Thyroid gland (tissue), 4 donors: Measurements from ENCODE around the gene MINK1. TPM values are rescaled to one million over a fixed set of nuclear protein-coding genes. Genes with fewer than 3 reads are reported as not detected.

Experiments used
- DNase-seq, 2 donors: peaks; one replicate each; pipeline ENCODE4 v3.0.0-alpha.2; 2019
- H3K27ac ChIP-seq, 3 donors: fragments of 200-600 bp; sonication (generic); 1 replicate in 2 of 3; 2 replicates in 1 of 3; pipeline ENCODE4 v1.5.1; 2016 to 2019; ENCODE audit warnings: mild to moderate bottlenecking in 1 of 3, moderate library complexity in 1 of 3
- H3K27me3 ChIP-seq: fragments of 200-600 bp; sonication (generic); one replicate; pipeline ENCODE4 v1.5.1; 2019
- H3K36me3 ChIP-seq, 2 donors: fragments of 200-600 bp; sonication (generic); one replicate each; pipeline ENCODE4 v1.5.1; 2016 to 2019
- H3K4me1 ChIP-seq, 2 donors: fragments of 200-600 bp; sonication (generic); one replicate each; pipeline ENCODE4 v1.5.1; 2017 to 2019
- H3K4me3 ChIP-seq, 3 donors: fragments of 200-600 bp; sonication (generic); replicated peaks in 1 of 3; 1 replicate in 2 of 3; 2 replicates in 1 of 3; pipeline ENCODE4 v1.5.1; 2016; ENCODE audit warnings: mild to moderate bottlenecking in 1 of 3
- H3K9me3 ChIP-seq: fragments of 200-600 bp; sonication (generic); one replicate; pipeline ENCODE4 v1.5.1; 2017
- POLR2A ChIP-seq, 2 donors: fragments of 450-650 bp; IDR thresholded peaks; one replicate each; pipeline ENCODE4 v1.6.1; 2017; ENCODE audit warnings: antibody characterized with exemption in 2 of 2, mild to moderate bottlenecking in 2 of 2, moderate library complexity in 1 of 2
- WGBS, 2 donors: methylation state at CpG; one replicate each; pipeline ENCODE4 v1.1.5; 2017; 5-methylcytosine and 5-hydroxymethylcytosine counted together
- intact Hi-C: fragments of 100-400 bp; cut with DNase I; formaldehyde crosslinking; loops from one replicate; pipeline ENCODE4 v1.15.1; 2023
- total RNA-seq, 4 donors: library from RNA; depleted of rRNA; stranded (reverse); fragments of >200 nt; gene quantifications; one replicate each; pipeline ENCODE4 v1.2.3, GENCODE V29; 2016
- TF ChIP-seq, protein P1 (sequence below), 6 experiments: fragments of 200-600 bp in 3 of 6; fragments of 450-650 bp in 3 of 6; sonication (generic) in 3 of 6; IDR thresholded peaks; one replicate each; pipeline ENCODE4 v1.5.1; 2016 to 2019; ENCODE audit warnings: antibody characterized with exemption in 6 of 6, mild to moderate bottlenecking in 2 of 6, inconsistent platforms in 1 of 6, moderate library complexity in 1 of 6

Gene MINK1
- total RNA-seq, 4 donors from 2014 or later: 25.1 to 51.6 (median 31.2) TPM

DNA sequence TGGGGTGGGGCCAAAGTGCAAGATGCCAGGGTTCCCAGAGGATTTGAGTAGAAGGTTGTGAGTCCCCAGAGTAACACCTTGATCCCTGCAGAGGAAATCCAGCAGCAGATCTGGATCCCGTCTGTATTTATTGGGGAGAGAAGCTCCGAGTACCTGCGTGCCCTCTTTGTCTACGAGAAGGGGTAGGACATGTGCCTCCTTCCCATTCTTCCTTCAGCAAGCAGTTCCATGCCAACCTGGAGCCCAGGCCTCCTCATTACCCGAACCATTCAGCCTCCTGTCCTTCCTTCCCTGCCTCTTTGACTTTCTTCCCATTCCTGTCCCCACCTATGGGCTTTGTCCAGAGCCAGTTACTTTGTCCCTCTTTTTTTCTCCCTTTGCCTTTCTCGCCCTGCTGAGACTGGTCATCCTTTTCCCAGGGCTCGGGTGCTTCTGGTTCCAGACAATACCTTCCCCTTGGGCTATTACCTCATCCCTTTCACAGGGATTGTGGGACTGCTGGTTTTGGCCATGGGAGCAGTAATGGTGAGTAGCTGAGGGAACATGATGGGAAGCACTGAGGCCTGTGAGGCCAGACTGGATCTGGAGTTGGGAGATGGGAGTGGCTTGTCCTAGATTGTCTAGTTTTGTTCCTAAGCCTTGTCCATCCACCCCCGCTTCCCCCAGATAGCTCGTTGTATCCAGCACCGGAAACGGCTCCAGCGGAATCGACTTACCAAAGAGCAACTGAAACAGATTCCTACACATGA lies 109.8 kb downstream of the MINK1 start:
- peaks cover 9 to 10% of the 10 kb centered on the region in 2 donors for H3K36me3 ChIP-seq
- intact Hi-C loops: no loop called here

GRCh38 chr17:4944163-4944553 lies 111.0 kb downstream of the MINK1 start:
- no peak overlapping the region for H3K27ac ChIP-seq
- DNase-seq: no peak
- intact Hi-C loops: no loop called here
- WGBS, 2 donors: 58 to 67% methylated on average over 3 of the region's 3 CpGs
- no peak overlapping the region for H3K4me3 ChIP-seq
- H3K4me1 ChIP-seq: peaks cover 16 to 34% of the 10 kb centered on the region in 2 donors
- no peaks in the 10 kb centered on the region for H3K9me3 ChIP-seq
- no peaks in the 10 kb centered on the region for H3K27me3 ChIP-seq
- peaks cover 7% of the 10 kb centered on the region in 2 donors for H3K36me3 ChIP-seq
- TF ChIP-seq POLR2A (IDR thresholded peaks at IDR 0.05): no peak
- TF ChIP-seq, protein P1, sequence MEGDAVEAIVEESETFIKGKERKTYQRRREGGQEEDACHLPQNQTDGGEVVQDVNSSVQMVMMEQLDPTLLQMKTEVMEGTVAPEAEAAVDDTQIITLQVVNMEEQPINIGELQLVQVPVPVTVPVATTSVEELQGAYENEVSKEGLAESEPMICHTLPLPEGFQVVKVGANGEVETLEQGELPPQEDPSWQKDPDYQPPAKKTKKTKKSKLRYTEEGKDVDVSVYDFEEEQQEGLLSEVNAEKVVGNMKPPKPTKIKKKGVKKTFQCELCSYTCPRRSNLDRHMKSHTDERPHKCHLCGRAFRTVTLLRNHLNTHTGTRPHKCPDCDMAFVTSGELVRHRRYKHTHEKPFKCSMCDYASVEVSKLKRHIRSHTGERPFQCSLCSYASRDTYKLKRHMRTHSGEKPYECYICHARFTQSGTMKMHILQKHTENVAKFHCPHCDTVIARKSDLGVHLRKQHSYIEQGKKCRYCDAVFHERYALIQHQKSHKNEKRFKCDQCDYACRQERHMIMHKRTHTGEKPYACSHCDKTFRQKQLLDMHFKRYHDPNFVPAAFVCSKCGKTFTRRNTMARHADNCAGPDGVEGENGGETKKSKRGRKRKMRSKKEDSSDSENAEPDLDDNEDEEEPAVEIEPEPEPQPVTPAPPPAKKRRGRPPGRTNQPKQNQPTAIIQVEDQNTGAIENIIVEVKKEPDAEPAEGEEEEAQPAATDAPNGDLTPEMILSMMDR (IDR thresholded peaks at IDR 0.05): no peak

More for the DNA sequence above, 109.8 kb downstream of the MINK1 start:
- TF ChIP-seq, protein P1 (IDR thresholded peaks at IDR 0.05): no peak
- TF ChIP-seq POLR2A (IDR thresholded peaks at IDR 0.05): no peak
- Histone ChIP-seq H3K4me1 (peaks cover 24 to 46% of the 10 kb centered on the region in 2 donors), H3K9me3 (no peaks in the 10 kb centered on the region), H3K27me3 (no peaks in the 10 kb centered on the region), H3K4me3 (no peak overlapping the region), H3K27ac (no peak overlapping the region)
- 83 to 86% methylated on average over 13 of the region's 13 CpGs for WGBS, 2 donors
- DNase-seq: no peak

- Histone ChIP-seq H3K4me1 (peaks cover 14 to 32% of the 10 kb centered on the region in 2 donors), H3K27ac (peak overlapping the region in 1 of 3 donors; percentile 45), H3K27me3 (no peaks in the 10 kb centered on the region), H3K4me3 (no peak overlapping the region), H3K36me3 (peaks cover 7% of the 10 kb centered on the region in 2 donors), H3K9me3 (no peaks in the 10 kb centered on the region)
- DNase-seq: no peak
- TF ChIP-seq, protein P1 (IDR thresholded peaks at IDR 0.05): no peak
- TF ChIP-seq POLR2A (IDR thresholded peaks at IDR 0.05): no peak
- intact Hi-C loops: no loop called here
- WGBS, 2 donors: 67 to 69% methylated on average over 6 to 8 of the region's 8 CpGs
Observed at GRCh38 chr17:4944554-4945175, 111.5 kb downstream of the MINK1 start.

DNA sequence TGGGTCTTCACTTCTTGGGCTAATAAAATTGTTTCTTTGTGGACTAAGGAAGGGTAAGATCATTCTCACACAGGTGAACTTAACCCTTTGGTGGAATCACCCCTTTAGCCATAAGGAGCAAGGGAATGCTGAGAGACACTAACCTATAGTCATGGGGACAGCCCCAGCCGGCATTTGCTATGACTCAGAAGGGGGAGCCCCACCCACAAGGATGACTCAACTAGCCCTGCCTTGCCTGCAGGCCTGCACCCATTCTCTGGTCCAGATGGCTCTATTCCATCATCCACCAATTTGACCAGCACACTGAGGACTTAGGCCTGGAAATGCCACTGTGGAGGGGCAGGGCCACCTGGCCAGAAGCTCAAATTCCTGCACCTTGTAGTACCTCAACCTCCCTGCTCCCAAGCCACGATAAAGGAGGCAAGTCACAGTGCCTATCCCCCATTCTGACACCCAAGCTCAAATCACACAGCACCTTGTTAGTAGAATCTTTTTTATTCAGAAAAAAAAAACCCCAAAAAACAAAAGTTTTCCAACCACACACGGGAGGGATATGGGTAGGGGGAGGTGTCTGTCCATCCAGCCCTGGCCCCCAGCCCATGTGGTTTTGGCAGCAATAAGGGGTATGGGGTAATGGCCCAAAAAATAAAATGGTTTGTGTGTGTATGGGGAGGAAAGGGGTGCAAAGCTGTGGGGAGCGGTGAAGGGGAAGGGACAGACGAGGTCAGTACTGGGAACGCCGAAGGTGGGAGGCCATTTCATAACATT lies 112.2 kb downstream of the MINK1 start:
- peak overlapping the region in 1 of 3 donors; percentile 45 for H3K27ac ChIP-seq
- no peaks in the 10 kb centered on the region for H3K27me3 ChIP-seq
- intact Hi-C loops: no loop called here
- H3K4me3 ChIP-seq: no peak overlapping the region
- H3K9me3 ChIP-seq: no peaks in the 10 kb centered on the region
- H3K4me1 ChIP-seq: peaks cover 18 to 36% of the 10 kb centered on the region in 2 donors
- TF ChIP-seq, protein P1 (IDR thresholded peaks at IDR 0.05): no peak
- TF ChIP-seq POLR2A (IDR thresholded peaks at IDR 0.05): no peak
- peak; percentile 31 to 37 for DNase-seq
- H3K36me3 ChIP-seq: peaks cover 7% of the 10 kb centered on the region in 2 donors
- 62 to 65% methylated on average over 7 of the region's 7 CpGs for WGBS, 2 donors
